Measurements from ENCODE around the gene DDX1.

The DDX1 gene

GRCh38 chr2:15626967-15627366 is 35.3 kb downstream of the DDX1 start:
- no peak overlapping the region for H3K27ac ChIP-seq
- no peak for TF ChIP-seq ZFX (IDR thresholded peaks at IDR 0.05; ENCODE audit: borderline replicate concordance)
- TF ChIP-seq CTCF (IDR thresholded peaks at IDR 0.05): no peak

- H3K27ac ChIP-seq: no peak overlapping the region
- TF ChIP-seq ZFX (IDR thresholded peaks at IDR 0.05; ENCODE audit: borderline replicate concordance) (no peak), CTCF (IDR thresholded peaks at IDR 0.05) (no peak)
Observed at GRCh38 chr2:15627817-15628684, 36.4 kb downstream of the DDX1 start.

GRCh38 chr2:15628899-15629855 is 37.5 kb downstream of the DDX1 start:
- TF ChIP-seq ZFX (IDR thresholded peaks at IDR 0.05; ENCODE audit: borderline replicate concordance) (no peak), CTCF (IDR thresholded peaks at IDR 0.05) (no peak)
- no peak overlapping the region for H3K27ac ChIP-seq

- TF ChIP-seq ZFX (IDR thresholded peaks at IDR 0.05; ENCODE audit: borderline replicate concordance) (no peak), CTCF (IDR thresholded peaks at IDR 0.05) (no peak)
- H3K27ac ChIP-seq: no peak overlapping the region
Observed at GRCh38 chr2:15630121-15630977, 38.7 kb downstream of the DDX1 start.

GRCh38 chr2:15630978-15631719 is 39.5 kb downstream of the DDX1 start:
- H3K27ac ChIP-seq: no peak overlapping the region
- TF ChIP-seq ZFX (IDR thresholded peaks at IDR 0.05; ENCODE audit: borderline replicate concordance): no peak
- no peak for TF ChIP-seq CTCF (IDR thresholded peaks at IDR 0.05)

- no peak for TF ChIP-seq ZFX (IDR thresholded peaks at IDR 0.05; ENCODE audit: borderline replicate concordance)
- TF ChIP-seq CTCF (IDR thresholded peaks at IDR 0.05): no peak
Observed at GRCh38 chr2:15631883-15632282, 40.2 kb downstream of the DDX1 start.

More at GRCh38 chr2:15631883-15632282, 40.2 kb downstream of the DDX1 start:
- H3K27ac ChIP-seq: no peak overlapping the region
